Measurements from ENCODE around the gene NOCT. TPM values are rescaled to one million over a fixed set of nuclear protein-coding genes. Genes with fewer than 3 reads are reported as not detected.
"Not testable (repeated sequence)": the region's sequence is repeated elsewhere in the genome, so short reads cannot be mapped to it uniquely, and the experiment has no call there.

The NOCT gene
- polyA plus RNA-seq, 3 donors from 2014 or later: 0.83 to 0.86 TPM; not detected in 1

GRCh38 chr4:139042981-139043460 is 27.4 kb downstream of the NOCT start:
- H3K27ac Mint-ChIP-seq: peak overlapping the region in 4 of 6 donors; percentile 19 to 58 (median 40)
- no peak overlapping the region for H3K4me3 Mint-ChIP-seq
- H3K4me1 Mint-ChIP-seq: peaks cover 4 to 19% of the 10 kb centered on the region in 2 donors
- DNase-seq: no peak
- peaks cover 0 to 2% (median 0%) of the 10 kb centered on the region in 3 donors for H3K27me3 Mint-ChIP-seq (ENCODE audit: low read depth in 3 of 3)
- H3K36me3 Mint-ChIP-seq: no peaks in the 10 kb centered on the region
- no peaks in the 10 kb centered on the region for H3K9me3 Mint-ChIP-seq

GRCh38 chr4:139044291-139044690 is 28.7 kb downstream of the NOCT start:
- peaks cover 7 to 26% of the 10 kb centered on the region in 2 donors for H3K4me1 Mint-ChIP-seq
- DNase-seq: no peak
- H3K4me3 Mint-ChIP-seq: no peak overlapping the region
- H3K36me3 Mint-ChIP-seq: peaks cover 0 to 3% (median 0%) of the 10 kb centered on the region in 3 donors
- H3K9me3 Mint-ChIP-seq: no peaks in the 10 kb centered on the region
- H3K27me3 Mint-ChIP-seq (ENCODE audit: low read depth in 3 of 3): peaks cover 0 to 2% (median 0%) of the 10 kb centered on the region in 3 donors
- H3K27ac Mint-ChIP-seq: peak overlapping the region in 4 of 6 donors; percentile 43 to 67 (median 50)

DNA sequence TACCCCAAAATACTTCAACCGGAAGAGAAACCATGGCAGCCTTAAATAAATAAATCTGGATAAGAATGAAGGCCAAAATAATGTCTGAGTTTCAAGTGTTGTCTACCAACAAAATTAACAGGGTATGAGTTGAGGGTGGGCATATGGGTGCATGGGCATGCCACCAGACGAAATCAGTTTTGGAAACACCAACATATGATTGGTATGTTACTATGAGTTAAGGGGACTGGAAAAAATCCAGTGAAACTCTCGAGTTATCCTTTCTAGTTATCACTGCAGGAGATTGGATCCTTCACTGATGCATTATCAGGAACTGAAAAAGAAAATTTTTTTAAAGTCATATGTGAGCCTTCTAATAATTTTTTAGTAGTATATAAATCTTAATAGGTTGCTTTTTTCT is 32.4 kb downstream of the NOCT start:
- Mint-ChIP-seq H3K4me3 (no peak overlapping the region), H3K9me3 (no peaks in the 10 kb centered on the region), H3K4me1 (peaks cover 7 to 37% of the 10 kb centered on the region in 2 donors), H3K27me3 (ENCODE audit: low read depth in 3 of 3) (no peaks in the 10 kb centered on the region), H3K27ac (peak overlapping the region in 4 of 6 donors; percentile 4 to 19 (median 9)), H3K36me3 (peaks cover 0 to 3% (median 0%) of the 10 kb centered on the region in 3 donors)
- DNase-seq: no peak

GRCh38 chr4:139050446-139050845 is 34.9 kb downstream of the NOCT start:
- Mint-ChIP-seq H3K27me3 (ENCODE audit: low read depth in 3 of 3) (peaks cover 0 to 2% (median 0%) of the 10 kb centered on the region in 3 donors), H3K36me3 (peaks cover 0 to 12% (median 3%) of the 10 kb centered on the region in 3 donors), H3K27ac (peak overlapping the region in 1 of 6 donors; percentile 29), H3K4me3 (no peak overlapping the region), H3K9me3 (no peaks in the 10 kb centered on the region), H3K4me1 (peaks cover 16 to 42% of the 10 kb centered on the region in 2 donors)
- no peak for DNase-seq

GRCh38 chr4:139053909-139054308 is 38.3 kb downstream of the NOCT start:
- Mint-ChIP-seq H3K4me1 (peaks cover 29 to 65% of the 10 kb centered on the region in 2 donors), H3K9me3 (no peaks in the 10 kb centered on the region), H3K27ac (peak overlapping the region in 4 of 6 donors; percentile 0 to 64 (median 43)), H3K27me3 (ENCODE audit: low read depth in 3 of 3) (peaks cover 0 to 2% (median 2%) of the 10 kb centered on the region in 3 donors), H3K4me3 (no peak overlapping the region), H3K36me3 (peaks cover 4 to 18% (median 14%) of the 10 kb centered on the region in 3 donors)
- no peak for DNase-seq

- no peak overlapping the region for H3K4me3 Mint-ChIP-seq
- peak overlapping the region in 5 of 6 donors; percentile 35 to 71 (median 51) for H3K27ac Mint-ChIP-seq
- H3K9me3 Mint-ChIP-seq: no peaks in the 10 kb centered on the region
- DNase-seq: no peak
- H3K36me3 Mint-ChIP-seq: peaks cover 5 to 24% (median 15%) of the 10 kb centered on the region in 3 donors
- peaks cover 31 to 62% of the 10 kb centered on the region in 2 donors for H3K4me1 Mint-ChIP-seq
- H3K27me3 Mint-ChIP-seq (ENCODE audit: low read depth in 3 of 3): peaks cover 2 to 3% (median 2%) of the 10 kb centered on the region in 3 donors
These were observed 39.4 kb downstream of the NOCT start for GRCh38 chr4:139054791-139055505.

- Mint-ChIP-seq H3K4me1 (peaks cover 28 to 46% of the 10 kb centered on the region in 2 donors), H3K36me3 (peaks cover 8 to 37% (median 23%) of the 10 kb centered on the region in 3 donors), H3K27ac (peak overlapping the region in 5 of 6 donors; percentile 4 to 63 (median 40))
- not testable (repeated sequence) for H3K27me3 Mint-ChIP-seq (ENCODE audit: low read depth in 3 of 3); H3K9me3 Mint-ChIP-seq; DNase-seq; H3K4me3 Mint-ChIP-seq
These were observed 43.4 kb downstream of the NOCT start for GRCh38 chr4:139059026-139059425.

DNA sequence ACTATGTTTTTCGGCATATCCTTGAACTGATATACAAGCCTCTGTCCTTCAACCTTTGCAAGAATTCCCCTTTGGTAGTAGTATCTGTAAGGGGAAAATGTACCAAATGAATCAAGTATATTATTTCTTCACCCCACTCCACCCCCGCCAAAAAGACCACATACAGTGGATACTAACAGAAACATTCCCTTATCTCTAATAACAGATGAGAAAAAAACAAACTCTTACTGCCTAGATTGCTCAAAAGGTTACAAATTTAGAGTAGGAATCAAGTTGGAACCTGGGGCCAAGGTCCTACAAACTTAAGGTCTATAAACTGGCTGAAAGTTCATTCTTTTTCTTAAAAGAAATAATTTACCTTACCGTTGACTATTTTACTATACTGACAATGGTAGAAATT is 45.0 kb downstream of the NOCT start:
- Mint-ChIP-seq H3K4me1 (peaks cover 16 to 36% of the 10 kb centered on the region in 2 donors), H3K27me3 (ENCODE audit: low read depth in 3 of 3) (peaks cover 0 to 3% (median 2%) of the 10 kb centered on the region in 3 donors), H3K4me3 (no peak overlapping the region), H3K36me3 (peaks cover 13 to 32% (median 23%) of the 10 kb centered on the region in 3 donors), H3K27ac (peak overlapping the region in 1 of 6 donors; percentile 68), H3K9me3 (no peaks in the 10 kb centered on the region)
- no peak for DNase-seq

DNA sequence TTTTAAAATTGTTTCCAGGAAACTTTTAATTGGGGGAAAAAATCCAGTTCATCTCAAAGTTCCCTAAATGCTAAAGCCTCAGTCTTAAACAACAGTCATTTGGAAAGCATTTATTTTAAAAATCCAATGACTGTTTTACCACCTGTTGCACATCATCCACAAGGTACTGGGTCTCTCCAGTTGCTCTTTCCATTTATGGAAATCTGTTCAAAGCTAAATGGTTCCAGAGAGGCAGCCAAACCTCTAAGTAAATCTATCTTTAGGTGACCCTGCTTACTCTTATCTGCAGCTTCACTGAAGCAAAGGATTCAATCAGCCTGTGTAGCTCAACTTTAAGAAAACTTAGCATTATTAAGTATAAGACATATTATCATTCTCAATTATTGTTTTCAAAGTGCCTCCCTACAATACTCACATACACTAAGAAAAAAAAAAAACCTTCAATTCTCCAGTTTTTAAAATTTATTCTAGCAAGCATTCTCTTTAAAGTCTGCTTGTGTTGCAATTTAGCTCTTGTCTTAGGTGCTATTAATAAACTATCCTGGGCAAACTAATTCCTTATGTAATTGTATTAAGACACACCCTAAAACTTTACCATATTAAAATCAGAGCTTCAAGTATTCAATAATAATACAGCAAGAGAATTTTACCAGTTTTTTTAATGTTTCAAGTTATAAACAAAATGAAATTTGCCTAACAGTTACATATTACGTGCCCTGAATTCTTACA is 60.6 kb downstream of the NOCT start:
- H3K9me3 Mint-ChIP-seq: no peaks in the 10 kb centered on the region
- H3K27me3 Mint-ChIP-seq (ENCODE audit: low read depth in 3 of 3): peaks cover 0 to 3% (median 0%) of the 10 kb centered on the region in 3 donors
- H3K27ac Mint-ChIP-seq: no peak overlapping the region
- no peak overlapping the region for H3K4me3 Mint-ChIP-seq
- DNase-seq: no peak
- peaks cover 7 to 14% (median 9%) of the 10 kb centered on the region in 3 donors for H3K36me3 Mint-ChIP-seq
- H3K4me1 Mint-ChIP-seq: peaks cover 58 to 86% of the 10 kb centered on the region in 2 donors

DNA sequence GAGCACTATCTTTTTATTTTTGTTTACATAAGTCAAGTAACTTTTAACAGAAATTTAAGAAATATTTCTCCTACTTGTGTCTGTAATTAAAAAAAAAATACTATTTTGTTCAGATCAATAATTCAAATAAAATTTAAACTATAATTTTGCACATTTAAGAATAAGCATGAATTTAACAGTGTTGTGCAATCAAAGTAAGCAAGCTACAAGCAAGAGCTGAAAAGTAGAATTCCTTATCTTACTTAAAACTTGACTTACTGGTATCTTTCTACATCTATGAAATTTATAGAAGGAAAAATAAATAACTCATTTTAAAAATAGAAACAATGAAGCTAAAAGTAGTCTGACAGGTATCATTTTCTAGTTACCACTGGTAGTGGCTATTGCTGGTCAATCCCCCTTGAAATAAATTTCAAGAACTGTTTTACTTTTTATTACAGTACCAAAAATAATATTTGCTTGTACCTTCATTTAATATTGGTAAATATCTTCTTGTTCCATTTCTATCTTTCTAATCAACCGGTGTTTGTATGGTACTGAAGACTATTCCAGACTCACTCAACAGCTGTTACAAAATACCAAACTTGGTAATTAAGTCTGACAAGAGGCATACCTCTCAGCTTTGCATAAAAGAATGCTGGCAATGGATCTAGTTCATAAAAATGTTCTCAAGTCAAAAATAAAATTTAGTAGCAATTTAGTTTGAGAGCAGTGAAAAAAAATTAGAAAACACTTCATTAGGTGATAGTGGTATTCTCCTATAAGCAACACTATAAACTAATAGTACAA is 62.2 kb downstream of the NOCT start:
- no peaks in the 10 kb centered on the region for H3K9me3 Mint-ChIP-seq
- DNase-seq: no peak
- peaks cover 0 to 2% (median 0%) of the 10 kb centered on the region in 3 donors for H3K36me3 Mint-ChIP-seq
- H3K27ac Mint-ChIP-seq: peak overlapping the region in 5 of 6 donors; percentile 40 to 67 (median 53)
- H3K4me1 Mint-ChIP-seq: peaks cover 67 to 86% of the 10 kb centered on the region in 2 donors
- no peak overlapping the region for H3K4me3 Mint-ChIP-seq
- H3K27me3 Mint-ChIP-seq (ENCODE audit: low read depth in 3 of 3): peaks cover under 1 to 2% (median 1%) of the 10 kb centered on the region in 3 donors

DNA sequence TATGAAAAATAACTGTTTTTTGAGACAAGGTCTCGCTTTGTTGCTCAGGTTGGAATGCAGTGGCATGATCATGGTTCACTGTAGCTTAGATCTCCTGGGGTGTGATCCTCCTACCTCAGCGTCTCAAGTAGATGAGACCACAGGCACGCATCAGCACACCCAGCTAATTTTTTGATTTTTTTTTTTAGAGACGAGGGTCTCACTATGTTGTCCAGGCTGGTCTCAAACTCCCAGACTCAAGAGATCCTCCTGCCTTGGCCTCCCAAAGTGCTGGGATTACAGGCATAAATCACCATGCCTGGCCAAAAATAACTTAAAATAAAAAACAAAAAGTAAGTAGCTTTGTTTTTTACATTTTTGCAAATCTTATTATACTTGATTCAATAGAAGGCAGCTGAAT is 63.3 kb downstream of the NOCT start:
- Mint-ChIP-seq H3K9me3 (no peaks in the 10 kb centered on the region), H3K4me1 (peaks cover 64 to 79% of the 10 kb centered on the region in 2 donors), H3K4me3 (no peak overlapping the region), H3K27me3 (ENCODE audit: low read depth in 3 of 3) (peaks cover 12 to 14% (median 12%) of the 10 kb centered on the region in 3 donors), H3K36me3 (no peaks in the 10 kb centered on the region), H3K27ac (peak overlapping the region in 2 of 6 donors; percentile 28 to 68)
- DNase-seq: no peak

DNA sequence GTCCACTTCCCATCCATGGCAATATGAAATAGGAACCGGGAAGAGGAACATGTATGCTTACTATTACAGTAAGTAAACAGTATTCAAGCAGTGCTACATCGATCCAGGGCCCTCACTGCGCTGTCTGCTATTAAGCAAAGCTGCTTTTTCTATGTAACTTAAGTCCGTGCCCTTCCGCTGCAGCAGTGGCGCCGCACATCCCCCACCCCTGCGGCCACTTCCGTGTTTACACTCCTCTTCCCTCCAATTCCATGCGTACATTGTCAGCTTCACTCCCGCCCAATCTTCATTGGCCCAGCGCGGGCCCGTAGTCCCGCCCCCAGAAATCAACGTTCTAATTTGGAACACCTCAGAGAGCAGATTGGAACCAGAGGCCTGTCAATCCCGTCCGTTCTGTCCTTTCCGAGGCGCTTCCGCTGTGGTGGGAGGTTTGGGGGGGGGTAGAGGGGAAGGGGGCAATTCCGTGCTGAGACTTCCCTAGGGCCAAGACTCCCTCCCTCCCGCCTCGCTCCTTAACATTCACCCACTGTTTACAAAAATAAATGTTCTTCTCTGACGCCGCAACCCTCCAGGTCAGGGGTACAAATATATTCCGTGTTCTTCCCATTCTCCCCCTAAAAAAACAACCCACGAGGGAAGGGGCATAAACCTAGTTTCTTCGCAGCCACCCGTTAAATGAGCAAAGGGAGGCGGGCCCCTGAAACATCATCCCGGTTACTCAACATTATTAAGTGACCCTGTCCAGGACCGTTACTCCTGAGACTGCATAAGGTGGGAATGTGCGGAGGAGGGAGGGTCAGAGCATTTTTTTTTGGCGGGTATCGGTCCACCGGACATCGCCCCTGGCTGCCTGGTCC is 67.4 kb downstream of the NOCT start:
- peaks cover 46 to 59% of the 10 kb centered on the region in 2 donors for H3K4me1 Mint-ChIP-seq
- H3K36me3 Mint-ChIP-seq: no peaks in the 10 kb centered on the region
- peak overlapping the region; percentile 93 to 99 (median 95) for H3K27ac Mint-ChIP-seq
- H3K27me3 Mint-ChIP-seq (ENCODE audit: low read depth in 3 of 3): peaks cover 19 to 25% (median 21%) of the 10 kb centered on the region in 3 donors
- peak overlapping the region; percentile 89 to 100 (median 97) for H3K4me3 Mint-ChIP-seq
- H3K9me3 Mint-ChIP-seq: no peaks in the 10 kb centered on the region
- peak; percentile 96 to 97 (median 97) for DNase-seq

Measured in immature natural killer cell (primary cell).